HepG2 (cell line): ENCODE measurements around the gene CCNYL1. TPM values are rescaled to one million over a fixed set of nuclear protein-coding genes. Genes with fewer than 3 reads are reported as not detected.

Source experiments
- DMAP1 ChIP-seq: IDR thresholded peaks from 2 replicates; pipeline ENCODE4 v1.6.1; 2016
- GFI1 ChIP-seq: sonication (generic); formaldehyde crosslinking; IDR thresholded peaks from 2 replicates; pipeline ENCODE4 v1.5.0; 2020; ENCODE audit warnings: missing genetic modification reagents, mild to moderate bottlenecking, borderline replicate concordance
- HDAC1 ChIP-seq: sonication (generic); formaldehyde crosslinking; IDR thresholded peaks from 2 replicates; pipeline ENCODE4 v1.5.1; 2020; ENCODE audit warnings: mild to moderate bottlenecking, missing genetic modification reagents
- NCOA1 ChIP-seq: sonication (generic); formaldehyde crosslinking; IDR thresholded peaks from 2 replicates; pipeline ENCODE4 v1.9.0; 2021; ENCODE audit warnings: missing genetic modification reagents
- NFYB ChIP-seq: sonication (generic); formaldehyde crosslinking; IDR thresholded peaks from 2 replicates; pipeline ENCODE4 v1.4.0; 2020; ENCODE audit warnings: missing genetic modification reagents
- PHF21A ChIP-seq: sonication (generic); formaldehyde crosslinking; IDR thresholded peaks from 2 replicates; pipeline ENCODE4 v1.5.0; 2020; ENCODE audit warnings: mild to moderate bottlenecking, missing genetic modification reagents
- RFX1 ChIP-seq: fragments of 450-650 bp; IDR thresholded peaks from 2 replicates; pipeline ENCODE4 v1.6.1; 2017
- RNF2 ChIP-seq: fragments of 450-650 bp; conservative IDR thresholded peaks from 2 replicates; pipeline ENCODE4 v1.6.1; 2016; ENCODE audit warnings: low read depth
- SPEN ChIP-seq: sonication (generic); formaldehyde crosslinking; IDR thresholded peaks from 2 replicates; pipeline ENCODE4 v1.5.1; 2020; ENCODE audit warnings: low read depth, mild to moderate bottlenecking, missing genetic modification reagents
- ZFY ChIP-seq: sonication (generic); formaldehyde crosslinking; IDR thresholded peaks from 2 replicates; pipeline ENCODE4 v1.4.0; 2020; ENCODE audit warnings: missing genetic modification reagents
- ZNF383 ChIP-seq: sonication (generic); formaldehyde crosslinking; IDR thresholded peaks from 2 replicates; pipeline ENCODE4 v1.4.0; 2020; ENCODE audit warnings: missing genetic modification reagents, mild to moderate bottlenecking, borderline replicate concordance
- ZNF501 ChIP-seq: sonication (generic); formaldehyde crosslinking; IDR thresholded peaks from 2 replicates; pipeline ENCODE4 v1.5.1; 2020; ENCODE audit warnings: mild to moderate bottlenecking, moderate library complexity, missing genetic modification reagents
- ZNF781 ChIP-seq: sonication (generic); formaldehyde crosslinking; IDR thresholded peaks from 2 replicates; pipeline ENCODE4 v1.5.1; 2020; ENCODE audit warnings: borderline replicate concordance, mild to moderate bottlenecking, missing genetic modification reagents; ENCODE audit errors: not compliant biosample characterization
- ZNF878 ChIP-seq: sonication (generic); formaldehyde crosslinking; IDR thresholded peaks from 2 replicates; pipeline ENCODE4 v1.8.1; 2023; ENCODE audit warnings: mild to moderate bottlenecking, missing genetic modification reagents, moderate library complexity
- ZSCAN29 ChIP-seq: sonication (generic); formaldehyde crosslinking; conservative IDR thresholded peaks from 2 replicates; pipeline ENCODE4 v1.4.0; 2020; ENCODE audit warnings: mild to moderate bottlenecking, missing genetic modification reagents
- polyA plus RNA-seq, 8 experiments: library from polyadenylated mRNA; depleted of rRNA in 3 of 8; stranded (reverse) in 7 of 8; unstranded in 1 of 8; fragments of >200 nt; fragmentation: Illumina TruSeq in 4 of 8; extraction: Trizol in 4 of 8; gene quantifications; 2 replicates each; pipeline versions ENCODE4 v1.2.1 to v1.2.3, GENCODE V29; 2011 to 2016; ENCODE audit warnings: low read depth in 4 of 8, missing spikeins in 1 of 8, mixed read lengths in 1 of 8; ENCODE audit not compliant: insufficient read depth in 1 of 8
- total RNA-seq, 5 experiments: library from RNA; depleted of rRNA; stranded (reverse); fragments of >200 nt; fragmentation: Illumina TruSeq; extraction: Trizol; gene quantifications; 2 replicates each; pipeline ENCODE4 v1.2.3, GENCODE V29; 2016; ENCODE audit warnings: low read depth in 1 of 5
- TF ChIP-seq, protein P1 (sequence below): sonication (generic); formaldehyde crosslinking; IDR thresholded peaks from 2 replicates; pipeline ENCODE4 v1.5.1; 2020; ENCODE audit warnings: mild to moderate bottlenecking, missing genetic modification reagents, borderline replicate concordance
- TF ChIP-seq, protein P2 (sequence below): sonication (generic); formaldehyde crosslinking; IDR thresholded peaks from 2 replicates; pipeline ENCODE4 v1.5.1; 2020; ENCODE audit warnings: mild to moderate bottlenecking, moderate library complexity, missing genetic modification reagents
- TF ChIP-seq, protein P3 (sequence below): sonication (generic); formaldehyde crosslinking; IDR thresholded peaks from 2 replicates; pipeline ENCODE4 v1.4.0; 2020; ENCODE audit warnings: missing genetic modification reagents, borderline replicate concordance

CCNYL1 gene
- total and polyA plus RNA-seq, 2 of the 13 experiments (the other 11 are each of a cell fraction or from before 2014, with no cell fraction given): 12.5 to 16.2 TPM

DNA sequence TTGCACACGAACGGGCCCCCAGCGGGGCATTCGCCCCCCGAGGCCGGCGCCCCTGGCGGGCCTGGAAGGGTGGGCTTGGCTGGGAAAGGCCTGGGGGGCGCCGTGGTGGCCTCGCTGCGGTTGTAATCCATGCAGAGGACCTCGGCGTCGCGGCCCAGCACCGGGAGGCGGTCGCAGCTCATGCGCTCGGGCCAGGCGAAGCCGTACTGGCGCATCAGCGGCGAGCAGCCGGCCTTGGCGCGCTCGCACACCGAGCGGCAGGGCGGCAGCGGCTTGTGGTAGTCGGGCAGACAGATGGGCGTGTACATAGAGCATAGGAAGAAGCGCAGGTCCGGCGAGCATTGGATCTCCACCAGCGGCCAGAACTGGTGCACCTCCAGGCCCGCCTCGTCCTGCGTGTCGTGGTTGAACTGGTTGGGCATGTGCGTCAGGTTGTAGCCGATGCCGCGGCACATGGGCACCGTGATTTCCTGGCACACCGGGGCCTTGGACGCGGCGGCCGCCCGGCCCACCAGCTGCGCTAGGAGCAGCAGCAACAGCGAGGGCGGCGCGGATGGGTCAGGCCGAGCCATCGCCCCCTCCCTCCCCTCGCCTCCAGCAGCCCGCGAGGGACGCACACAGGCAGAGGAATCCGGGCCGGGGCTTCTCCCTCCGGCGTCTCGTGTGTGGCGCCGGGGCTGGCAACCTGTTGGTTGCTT, 56.9 kb downstream of the CCNYL1 start (continued):
- TF ChIP-seq, protein P1, sequence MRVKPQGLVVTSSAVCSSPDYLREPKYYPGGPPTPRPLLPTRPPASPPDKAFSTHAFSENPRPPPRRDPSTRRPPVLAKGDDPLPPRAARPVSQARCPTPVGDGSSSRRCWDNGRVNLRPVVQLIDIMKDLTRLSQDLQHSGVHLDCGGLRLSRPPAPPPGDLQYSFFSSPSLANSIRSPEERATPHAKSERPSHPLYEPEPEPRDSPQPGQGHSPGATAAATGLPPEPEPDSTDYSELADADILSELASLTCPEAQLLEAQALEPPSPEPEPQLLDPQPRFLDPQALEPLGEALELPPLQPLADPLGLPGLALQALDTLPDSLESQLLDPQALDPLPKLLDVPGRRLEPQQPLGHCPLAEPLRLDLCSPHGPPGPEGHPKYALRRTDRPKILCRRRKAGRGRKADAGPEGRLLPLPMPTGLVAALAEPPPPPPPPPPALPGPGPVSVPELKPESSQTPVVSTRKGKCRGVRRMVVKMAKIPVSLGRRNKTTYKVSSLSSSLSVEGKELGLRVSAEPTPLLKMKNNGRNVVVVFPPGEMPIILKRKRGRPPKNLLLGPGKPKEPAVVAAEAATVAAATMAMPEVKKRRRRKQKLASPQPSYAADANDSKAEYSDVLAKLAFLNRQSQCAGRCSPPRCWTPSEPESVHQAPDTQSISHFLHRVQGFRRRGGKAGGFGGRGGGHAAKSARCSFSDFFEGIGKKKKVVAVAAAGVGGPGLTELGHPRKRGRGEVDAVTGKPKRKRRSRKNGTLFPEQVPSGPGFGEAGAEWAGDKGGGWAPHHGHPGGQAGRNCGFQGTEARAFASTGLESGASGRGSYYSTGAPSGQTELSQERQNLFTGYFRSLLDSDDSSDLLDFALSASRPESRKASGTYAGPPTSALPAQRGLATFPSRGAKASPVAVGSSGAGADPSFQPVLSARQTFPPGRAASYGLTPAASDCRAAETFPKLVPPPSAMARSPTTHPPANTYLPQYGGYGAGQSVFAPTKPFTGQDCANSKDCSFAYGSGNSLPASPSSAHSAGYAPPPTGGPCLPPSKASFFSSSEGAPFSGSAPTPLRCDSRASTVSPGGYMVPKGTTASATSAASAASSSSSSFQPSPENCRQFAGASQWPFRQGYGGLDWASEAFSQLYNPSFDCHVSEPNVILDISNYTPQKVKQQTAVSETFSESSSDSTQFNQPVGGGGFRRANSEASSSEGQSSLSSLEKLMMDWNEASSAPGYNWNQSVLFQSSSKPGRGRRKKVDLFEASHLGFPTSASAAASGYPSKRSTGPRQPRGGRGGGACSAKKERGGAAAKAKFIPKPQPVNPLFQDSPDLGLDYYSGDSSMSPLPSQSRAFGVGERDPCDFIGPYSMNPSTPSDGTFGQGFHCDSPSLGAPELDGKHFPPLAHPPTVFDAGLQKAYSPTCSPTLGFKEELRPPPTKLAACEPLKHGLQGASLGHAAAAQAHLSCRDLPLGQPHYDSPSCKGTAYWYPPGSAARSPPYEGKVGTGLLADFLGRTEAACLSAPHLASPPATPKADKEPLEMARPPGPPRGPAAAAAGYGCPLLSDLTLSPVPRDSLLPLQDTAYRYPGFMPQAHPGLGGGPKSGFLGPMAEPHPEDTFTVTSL (CRISPR knock-in tag): peak; percentile 56; the same call in 1 of the 2 replicates
- TF ChIP-seq, protein P2, sequence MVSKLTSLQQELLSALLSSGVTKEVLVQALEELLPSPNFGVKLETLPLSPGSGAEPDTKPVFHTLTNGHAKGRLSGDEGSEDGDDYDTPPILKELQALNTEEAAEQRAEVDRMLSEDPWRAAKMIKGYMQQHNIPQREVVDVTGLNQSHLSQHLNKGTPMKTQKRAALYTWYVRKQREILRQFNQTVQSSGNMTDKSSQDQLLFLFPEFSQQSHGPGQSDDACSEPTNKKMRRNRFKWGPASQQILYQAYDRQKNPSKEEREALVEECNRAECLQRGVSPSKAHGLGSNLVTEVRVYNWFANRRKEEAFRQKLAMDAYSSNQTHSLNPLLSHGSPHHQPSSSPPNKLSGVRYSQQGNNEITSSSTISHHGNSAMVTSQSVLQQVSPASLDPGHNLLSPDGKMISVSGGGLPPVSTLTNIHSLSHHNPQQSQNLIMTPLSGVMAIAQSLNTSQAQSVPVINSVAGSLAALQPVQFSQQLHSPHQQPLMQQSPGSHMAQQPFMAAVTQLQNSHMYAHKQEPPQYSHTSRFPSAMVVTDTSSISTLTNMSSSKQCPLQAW (CRISPR knock-in tag): 0 out of 2 replicates have a peak, but pooled peaks have one; percentile 13
- no peak for TF ChIP-seq NFYB (CRISPR knock-in tag)
- TF ChIP-seq RFX1: no peak
- no peak for TF ChIP-seq ZNF501 (CRISPR knock-in tag)
- TF ChIP-seq SPEN (CRISPR knock-in tag): peak; percentile 61
- TF ChIP-seq RNF2: 0 out of 2 replicates have a peak, but pooled peaks have one; percentile 21
- peak; percentile 23 for TF ChIP-seq DMAP1
- TF ChIP-seq NCOA1 (CRISPR knock-in tag): peak; percentile 90
- TF ChIP-seq ZFY (CRISPR knock-in tag): peak; percentile 79
- no peak for TF ChIP-seq ZNF781 (CRISPR knock-in tag)
- TF ChIP-seq, protein P3, sequence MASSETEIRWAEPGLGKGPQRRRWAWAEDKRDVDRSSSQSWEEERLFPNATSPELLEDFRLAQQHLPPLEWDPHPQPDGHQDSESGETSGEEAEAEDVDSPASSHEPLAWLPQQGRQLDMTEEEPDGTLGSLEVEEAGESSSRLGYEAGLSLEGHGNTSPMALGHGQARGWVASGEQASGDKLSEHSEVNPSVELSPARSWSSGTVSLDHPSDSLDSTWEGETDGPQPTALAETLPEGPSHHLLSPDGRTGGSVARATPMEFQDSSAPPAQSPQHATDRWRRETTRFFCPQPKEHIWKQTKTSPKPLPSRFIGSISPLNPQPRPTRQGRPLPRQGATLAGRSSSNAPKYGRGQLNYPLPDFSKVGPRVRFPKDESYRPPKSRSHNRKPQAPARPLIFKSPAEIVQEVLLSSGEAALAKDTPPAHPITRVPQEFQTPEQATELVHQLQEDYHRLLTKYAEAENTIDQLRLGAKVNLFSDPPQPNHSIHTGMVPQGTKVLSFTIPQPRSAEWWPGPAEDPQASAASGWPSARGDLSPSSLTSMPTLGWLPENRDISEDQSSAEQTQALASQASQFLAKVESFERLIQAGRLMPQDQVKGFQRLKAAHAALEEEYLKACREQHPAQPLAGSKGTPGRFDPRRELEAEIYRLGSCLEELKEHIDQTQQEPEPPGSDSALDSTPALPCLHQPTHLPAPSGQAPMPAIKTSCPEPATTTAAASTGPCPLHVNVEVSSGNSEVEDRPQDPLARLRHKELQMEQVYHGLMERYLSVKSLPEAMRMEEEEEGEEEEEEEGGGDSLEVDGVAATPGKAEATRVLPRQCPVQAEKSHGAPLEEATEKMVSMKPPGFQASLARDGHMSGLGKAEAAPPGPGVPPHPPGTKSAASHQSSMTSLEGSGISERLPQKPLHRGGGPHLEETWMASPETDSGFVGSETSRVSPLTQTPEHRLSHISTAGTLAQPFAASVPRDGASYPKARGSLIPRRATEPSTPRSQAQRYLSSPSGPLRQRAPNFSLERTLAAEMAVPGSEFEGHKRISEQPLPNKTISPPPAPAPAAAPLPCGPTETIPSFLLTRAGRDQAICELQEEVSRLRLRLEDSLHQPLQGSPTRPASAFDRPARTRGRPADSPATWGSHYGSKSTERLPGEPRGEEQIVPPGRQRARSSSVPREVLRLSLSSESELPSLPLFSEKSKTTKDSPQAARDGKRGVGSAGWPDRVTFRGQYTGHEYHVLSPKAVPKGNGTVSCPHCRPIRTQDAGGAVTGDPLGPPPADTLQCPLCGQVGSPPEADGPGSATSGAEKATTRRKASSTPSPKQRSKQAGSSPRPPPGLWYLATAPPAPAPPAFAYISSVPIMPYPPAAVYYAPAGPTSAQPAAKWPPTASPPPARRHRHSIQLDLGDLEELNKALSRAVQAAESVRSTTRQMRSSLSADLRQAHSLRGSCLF: no peak
- peak; percentile 70; the same call in 1 of the 2 replicates for TF ChIP-seq GFI1 (CRISPR knock-in tag)
- peak; percentile 69; the same call in 1 of the 2 replicates for TF ChIP-seq HDAC1 (CRISPR knock-in tag)
- TF ChIP-seq ZSCAN29 (CRISPR knock-in tag): peak; percentile 61; the same call in 1 of the 2 replicates
- no peak for TF ChIP-seq ZNF878 (CRISPR knock-in tag)
- peak; percentile 24; the same call in 1 of the 2 replicates for TF ChIP-seq PHF21A (CRISPR knock-in tag)
- 0 out of 2 replicates have a peak, but pooled peaks have one; percentile 30 for TF ChIP-seq ZNF383 (CRISPR knock-in tag)
